NK-92 (cell line): ENCODE results near the gene P2RY2.
"Not testable (repeated sequence)": the region's sequence is repeated elsewhere in the genome, so short reads cannot be mapped to it uniquely, and the experiment has no call there.

Experiments used
- DNase-seq: peaks from one replicate; lab custom pipeline; 2025; ENCODE audit not compliant: unreplicated experiment; lab: John Stamatoyannopoulos, UW

P2RY2 gene

DNA sequence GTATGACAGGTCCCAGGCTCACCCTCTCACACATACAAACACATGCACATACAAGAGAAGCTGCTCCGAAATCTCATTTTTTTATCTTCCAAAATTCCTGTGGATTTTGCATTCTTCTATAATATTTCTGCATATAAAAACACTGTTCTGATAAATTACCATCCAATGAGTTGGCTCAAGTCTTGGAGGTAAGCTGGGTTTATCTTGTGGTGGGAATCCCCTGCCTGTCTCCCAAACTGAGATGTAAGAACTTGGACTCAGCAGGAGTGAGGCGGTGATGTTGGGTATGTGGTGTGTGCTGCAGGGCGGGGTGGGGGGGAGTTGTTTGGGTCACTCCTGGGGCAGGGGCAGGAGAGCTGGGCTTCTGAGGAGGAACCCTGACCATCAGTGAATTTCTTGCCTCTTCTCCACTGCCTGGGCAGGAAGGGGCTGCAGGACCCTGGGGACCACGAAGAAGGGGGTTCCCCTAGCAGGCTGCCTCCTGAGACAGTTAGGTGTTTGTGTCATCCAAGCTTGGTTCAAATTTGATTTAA is 47.3 kb downstream of the P2RY2 start:
- no peak for DNase-seq

DNA sequence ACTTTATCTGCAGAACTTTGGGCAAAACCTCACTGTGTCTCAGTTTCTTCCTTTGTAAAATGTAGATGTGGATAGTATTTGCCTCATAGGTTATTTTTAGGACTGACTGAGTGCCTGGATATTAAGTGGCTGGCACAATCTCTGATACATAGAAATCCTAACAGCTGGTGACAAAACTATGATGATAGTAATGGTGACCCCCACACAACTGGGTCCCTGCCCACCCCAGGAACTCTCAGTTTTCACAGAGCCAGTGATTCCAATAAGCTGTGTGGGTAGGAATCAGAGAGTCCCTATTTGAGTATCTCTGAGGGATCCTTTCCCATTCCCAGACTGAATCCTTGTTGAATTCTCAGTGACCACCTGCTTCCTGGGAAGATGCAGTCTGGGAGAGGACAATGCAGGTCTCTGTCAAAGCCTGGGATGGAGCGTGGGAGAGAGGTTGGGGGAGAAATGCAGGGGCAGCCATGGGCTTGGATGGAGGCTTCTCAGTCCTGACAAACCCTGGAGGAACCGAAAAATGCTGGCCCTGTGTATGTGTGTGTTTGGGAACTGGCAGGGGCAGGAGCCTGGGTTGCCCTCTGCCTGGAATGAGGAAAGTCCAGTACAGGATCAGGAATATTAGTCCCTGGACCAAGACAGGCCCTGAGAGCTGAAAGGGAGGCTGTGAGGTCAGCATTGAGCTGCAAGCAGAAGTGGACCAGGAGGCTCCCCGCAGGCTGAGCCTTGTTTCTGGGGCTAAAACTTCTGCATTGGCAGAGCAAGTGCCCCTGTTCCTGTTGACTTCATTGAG is 48.0 kb downstream of the P2RY2 start:
- DNase-seq: no peak

DNA sequence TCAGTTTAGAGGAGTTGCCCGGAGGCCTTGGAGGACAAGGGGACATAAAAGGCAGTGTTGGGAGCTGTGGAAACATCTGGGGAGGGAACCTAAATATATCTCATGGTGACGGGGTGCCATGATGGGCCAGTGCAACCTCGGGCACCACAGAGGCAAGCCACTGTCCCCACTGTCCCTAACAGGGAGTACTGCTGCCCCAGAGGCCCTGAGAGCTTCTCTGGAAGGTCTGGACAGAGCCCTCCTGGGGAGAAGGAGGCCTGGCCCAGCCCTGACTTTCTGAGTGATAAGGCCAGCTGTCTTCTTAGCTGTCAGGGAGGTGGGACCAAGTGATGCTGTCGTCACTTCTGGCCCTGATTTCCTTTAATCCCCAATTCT is 48.6 kb downstream of the P2RY2 start:
- DNase-seq: no peak

DNA sequence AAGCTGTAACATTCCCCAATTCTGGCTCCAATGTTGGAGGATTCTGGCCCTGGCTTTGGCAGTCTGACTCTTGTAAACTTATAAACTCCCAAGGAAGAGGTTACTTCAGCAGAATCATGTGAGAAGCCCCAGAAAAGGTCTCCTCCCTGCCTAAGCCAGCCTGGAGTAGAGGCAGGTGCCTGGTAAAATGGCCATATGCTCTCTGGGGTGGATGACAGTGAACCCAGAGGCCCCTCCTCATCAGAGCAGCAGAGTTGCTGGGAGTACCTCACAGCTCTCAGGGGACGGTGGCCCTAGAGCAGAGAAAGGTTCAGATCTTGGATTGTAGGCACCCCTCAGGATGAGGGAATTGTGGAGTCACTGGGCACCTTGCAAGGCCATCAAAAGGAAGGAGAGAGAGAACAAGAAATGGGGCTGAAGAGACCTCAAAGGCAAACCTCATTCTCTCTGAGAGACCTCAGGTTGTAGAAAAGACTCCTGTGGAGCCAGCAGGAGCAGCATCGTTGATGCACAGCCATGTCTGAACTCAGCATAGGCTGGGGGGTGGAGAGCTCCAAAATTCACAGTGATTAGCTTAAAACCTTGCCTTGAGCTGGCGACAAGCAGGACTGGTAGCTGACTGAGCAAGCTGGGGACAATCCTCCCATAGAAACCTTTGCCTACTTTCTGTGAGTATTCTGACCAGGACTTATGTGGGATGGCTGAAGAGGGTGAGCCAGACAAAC is 49.2 kb downstream of the P2RY2 start:
- no peak for DNase-seq

DNA sequence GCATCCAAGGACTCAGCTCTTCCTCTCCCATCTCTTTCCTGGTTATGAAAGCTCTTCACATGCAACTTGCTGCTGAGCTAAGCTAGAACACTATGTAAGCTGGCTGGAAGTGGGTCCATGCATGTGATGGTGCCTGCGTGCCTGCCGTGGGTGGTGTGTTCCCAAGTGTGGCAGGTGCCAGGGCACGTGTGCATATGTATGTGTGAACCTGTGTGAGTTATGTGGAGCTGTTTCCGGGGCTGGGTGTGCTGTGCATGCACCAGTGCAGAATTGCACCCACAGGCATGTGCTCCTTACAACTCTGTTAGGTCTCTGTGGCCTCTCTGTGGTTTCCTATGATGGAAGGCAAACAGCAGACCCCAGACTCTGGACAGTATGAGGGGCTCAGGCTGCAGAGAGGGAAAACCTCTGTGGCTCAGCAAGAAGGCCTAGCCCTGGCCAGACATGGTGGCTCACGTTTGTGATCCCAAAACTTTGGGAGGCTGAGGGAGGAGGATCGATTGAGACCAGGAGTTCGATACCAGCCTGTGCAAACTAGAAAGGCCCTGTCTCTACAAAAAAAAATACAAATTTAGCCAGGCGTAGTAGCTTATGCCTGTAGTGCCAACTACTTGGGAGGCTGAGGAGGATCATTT is 49.9 kb downstream of the P2RY2 start:
- no peak for DNase-seq

DNA sequence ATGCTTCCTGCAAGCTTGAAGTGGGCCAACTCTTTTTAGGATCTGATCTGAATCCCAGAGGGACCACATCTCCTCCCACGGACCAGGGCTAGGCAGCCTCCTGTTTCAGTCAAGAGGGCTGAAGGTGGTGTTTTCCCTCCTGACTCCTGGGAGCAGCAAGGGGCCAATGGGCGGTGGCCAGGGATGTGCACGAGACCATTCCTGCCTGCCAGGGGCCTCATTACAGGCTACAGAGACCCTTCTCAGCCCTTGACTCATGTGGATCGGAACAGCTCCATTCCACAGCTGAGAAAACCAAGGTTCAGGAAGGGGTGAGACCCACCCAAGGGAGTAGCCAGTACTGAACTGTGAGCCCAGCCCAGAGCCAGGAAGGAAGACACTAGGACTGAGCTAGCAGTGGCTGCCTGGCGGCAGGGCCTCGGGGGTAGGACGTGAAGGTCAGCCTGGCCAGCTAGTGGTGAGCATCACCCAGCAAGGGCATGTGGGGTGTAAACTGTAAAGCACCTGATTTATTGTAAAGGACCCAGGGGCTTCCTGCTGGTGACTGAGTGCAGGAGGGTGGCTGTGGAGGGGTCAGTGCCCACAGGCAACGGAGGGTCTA is 50.7 kb downstream of the P2RY2 start:
- no peak for DNase-seq

DNA sequence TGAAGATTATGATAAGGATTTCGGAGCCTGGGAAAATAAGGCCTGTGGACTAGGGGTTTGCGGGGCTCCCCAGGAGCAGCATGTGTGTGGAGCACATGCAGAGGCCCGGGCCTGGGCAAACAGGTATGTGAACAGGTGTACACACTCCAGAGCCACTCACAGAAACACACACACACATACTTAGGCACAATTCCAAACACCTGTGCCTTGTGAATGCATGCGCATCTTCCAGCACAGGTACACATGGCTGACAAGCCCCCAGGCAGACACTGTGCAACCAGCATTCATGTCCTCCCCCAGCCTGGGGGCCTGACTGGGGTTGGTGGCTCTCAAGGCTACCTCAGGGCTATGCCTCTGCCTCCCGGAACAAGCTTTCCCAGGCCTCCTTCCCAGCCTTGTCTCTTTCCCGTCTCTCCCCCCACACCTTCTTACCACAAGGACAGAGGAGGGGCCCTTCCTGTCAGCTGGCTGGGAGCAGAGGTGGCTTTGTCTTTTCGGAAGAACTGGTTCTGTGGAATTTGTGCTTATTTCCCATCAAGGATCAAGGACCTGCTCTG is 51.5 kb downstream of the P2RY2 start:
- no peak for DNase-seq

DNA sequence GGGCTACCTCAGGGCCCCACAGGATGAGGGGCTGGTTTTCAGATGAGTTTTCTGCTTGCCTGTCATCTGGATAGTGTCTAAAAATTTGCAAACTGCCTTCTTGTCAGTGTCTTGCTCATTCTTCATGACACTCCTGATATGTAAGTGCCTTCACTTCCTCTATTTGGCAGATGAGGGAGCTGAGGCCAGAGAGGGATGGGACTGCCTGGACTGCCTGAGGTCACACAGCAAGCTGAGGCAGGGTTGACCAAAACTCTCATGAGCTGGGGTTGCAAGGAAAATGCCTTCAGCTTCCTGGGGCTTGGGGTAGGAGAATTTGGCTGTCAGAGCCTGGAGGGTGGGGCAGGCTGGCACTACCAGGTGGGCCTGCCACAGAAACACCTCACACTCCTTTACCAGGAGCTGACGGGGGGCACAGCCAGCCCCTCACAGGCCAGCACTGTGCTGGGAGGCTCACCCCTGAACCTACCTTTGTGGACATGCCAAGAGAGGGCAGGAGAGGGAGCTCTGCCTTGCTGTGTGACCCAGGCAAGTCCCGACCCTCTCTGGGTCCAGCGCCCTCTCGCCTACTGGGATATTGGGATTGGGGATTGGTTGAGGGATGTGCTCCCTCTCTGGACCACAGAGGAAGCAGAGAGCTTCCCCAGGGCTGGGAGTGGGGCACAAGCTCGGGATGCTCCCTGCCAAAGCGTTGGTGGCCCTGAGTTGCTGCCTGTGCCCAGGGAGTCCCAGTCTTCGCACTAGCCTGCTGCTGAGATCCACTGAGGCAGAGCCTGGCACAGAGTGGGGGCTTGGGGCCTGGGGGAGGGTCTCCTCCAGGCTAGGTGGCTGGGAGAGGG is 52.2 kb downstream of the P2RY2 start:
- no peak for DNase-seq

DNA sequence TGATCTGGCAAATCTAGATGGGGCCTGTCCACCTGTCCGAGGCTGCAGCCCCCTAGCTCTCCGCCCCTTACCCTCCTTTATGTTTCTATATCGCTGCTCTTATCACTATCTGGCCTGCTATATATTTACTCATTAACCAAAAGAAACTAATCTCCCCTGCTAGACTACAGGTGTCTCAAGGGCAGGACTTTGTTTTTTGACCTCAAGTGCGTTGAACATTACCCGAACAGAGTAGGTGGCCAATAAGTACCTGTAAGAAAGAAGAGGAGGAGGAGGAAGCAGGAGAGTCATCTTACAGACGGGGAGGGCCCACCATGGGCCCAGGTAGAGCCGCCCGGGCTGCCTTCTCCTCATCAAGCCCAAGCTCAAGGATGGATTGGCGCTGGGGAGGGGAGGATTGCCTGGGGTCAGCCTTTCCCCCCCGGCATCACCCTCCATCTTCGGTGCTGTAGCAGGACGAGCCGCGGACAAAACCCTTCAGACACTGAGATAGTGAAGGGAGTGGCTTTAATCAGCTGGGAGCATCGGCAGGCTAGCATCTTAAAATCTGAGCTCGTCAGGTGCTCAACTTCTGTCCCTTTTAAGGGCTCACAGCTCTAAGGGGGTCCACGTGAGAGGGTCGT is 52.9 kb downstream of the P2RY2 start:
- no peak for DNase-seq

DNA sequence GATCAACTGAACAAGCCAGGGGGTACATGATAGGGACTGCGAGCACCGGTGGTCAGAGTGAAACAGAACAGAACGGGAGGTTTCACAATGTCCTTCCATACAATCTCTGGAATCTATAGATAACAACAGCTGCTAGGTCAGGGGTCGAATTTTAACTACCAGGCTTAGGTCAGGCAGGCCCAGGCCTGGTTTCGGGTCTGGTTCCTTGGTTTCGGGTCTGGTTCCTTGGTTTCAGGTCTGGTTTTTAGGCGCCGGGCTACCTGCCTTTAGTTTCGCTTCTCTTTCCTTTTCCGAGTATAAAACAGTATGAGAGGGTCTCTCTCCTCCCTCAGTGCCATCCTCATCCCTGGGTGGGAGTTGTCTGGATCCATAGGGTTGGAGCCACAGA is 53.4 kb downstream of the P2RY2 start:
- DNase-seq: not testable (repeated sequence)

DNA sequence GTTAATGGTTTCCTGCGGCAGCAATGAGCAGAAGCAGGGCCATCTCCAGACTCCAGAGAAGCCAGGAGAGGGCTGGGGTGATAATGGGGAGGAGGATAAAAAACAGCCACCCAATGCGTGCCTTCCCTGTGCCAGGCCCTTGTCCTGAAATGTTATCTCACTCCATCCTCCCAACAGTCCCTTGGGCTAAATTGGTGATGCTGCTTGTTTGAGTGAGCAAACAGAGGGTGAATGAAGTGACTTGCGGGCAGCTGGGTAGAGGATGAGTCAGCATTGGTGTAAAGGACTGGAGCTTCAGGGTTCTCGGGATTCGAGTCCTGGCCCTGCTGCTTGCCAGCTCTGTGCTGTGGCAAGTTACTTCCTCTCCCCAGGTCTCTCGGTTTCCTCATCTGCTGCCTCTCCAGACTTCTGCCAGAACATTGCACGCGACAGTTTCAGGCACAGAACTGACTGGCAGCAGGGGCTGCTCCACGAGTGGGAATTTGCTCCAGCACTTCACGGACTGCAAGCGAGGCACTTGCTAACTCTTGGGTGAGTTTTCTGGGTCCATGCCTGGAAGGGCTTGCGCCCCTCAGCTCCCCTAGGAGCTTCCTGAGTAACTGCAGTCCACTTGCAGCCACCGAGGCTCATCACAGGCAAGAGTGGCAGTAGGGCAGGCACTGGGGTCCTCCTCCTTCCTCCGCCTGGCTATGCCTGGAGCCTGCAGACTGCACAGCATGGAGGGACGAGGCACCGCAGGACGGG is 54.0 kb downstream of the P2RY2 start, which contains the start of gene P2RY6:
TSS of gene P2RY6 (plus strand) at position 403 of the 744 bp plus-strand sequence. CDS start 24,181 bp downstream, outside the sequence.
- no peak for DNase-seq

DNA sequence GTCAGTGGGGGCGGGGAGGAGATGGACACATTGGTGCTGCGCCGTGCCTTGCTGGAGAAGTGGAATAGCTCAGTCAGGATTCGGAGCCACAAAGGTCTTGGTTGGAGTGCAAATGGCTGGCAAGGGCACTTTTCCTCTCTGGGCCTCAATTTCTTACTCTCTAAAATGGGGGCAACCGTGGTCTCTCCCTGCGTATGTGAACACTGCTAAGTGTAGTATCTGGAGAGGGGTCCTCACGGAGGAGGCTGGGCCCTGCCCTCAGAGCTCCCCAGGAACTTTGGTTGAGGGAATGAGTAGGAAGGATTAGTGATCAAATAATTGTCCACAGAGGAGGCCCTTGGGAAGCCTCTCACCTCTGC is 54.6 kb downstream of the P2RY2 start:
- no peak for DNase-seq

DNA sequence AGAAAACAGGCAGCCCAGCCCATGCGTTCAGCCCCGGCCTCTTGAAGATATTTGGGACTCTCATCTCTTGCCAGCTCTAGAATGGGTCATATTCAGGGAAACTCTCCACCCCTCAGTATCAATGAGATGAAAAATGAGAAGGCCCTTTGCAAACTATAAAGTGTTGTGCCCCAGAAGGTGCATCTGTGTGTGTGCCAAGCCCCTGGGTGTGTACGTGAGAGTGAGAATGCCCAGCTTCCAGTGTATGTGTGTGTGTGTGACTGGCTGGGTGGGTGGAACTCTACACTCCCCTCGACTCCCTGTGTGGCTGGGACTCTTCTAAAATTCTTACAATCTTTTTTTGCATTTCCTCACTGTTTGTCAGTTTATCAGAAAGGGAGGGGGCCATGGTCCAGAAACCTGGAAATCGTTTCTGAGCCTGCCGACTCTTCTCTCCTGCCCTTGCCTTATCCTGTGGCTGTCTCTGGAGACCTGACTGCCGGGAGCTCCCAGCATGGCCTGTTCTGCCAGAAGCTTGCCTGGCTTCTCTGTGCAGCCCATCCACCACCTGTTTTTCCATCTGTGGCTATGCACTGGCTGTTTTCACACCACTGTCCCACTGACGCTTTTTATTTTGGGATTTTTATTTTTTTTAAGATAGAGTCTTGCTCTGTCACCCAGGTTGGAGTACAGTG is 55.3 kb downstream of the P2RY2 start:
- no peak for DNase-seq

DNA sequence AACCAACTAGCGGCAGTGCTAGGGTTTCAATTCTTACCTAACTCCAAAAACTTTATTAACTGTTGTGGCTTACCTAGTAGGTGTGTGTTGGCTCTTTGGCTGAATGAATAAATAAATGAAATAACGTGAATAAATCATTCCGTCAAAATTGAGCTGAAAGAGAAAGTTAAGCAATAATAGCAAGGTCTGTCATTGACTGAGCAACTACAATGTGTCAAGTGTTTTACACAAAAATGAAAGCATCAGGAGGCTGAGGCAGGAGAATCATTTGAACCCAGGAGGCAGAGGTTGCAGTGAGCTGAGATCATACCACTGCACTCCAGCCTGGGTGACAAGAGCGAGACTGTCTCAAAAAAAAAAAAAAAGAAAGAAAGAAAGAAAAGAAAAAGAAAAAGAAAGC is 56.1 kb downstream of the P2RY2 start:
- not testable (repeated sequence) for DNase-seq

DNA sequence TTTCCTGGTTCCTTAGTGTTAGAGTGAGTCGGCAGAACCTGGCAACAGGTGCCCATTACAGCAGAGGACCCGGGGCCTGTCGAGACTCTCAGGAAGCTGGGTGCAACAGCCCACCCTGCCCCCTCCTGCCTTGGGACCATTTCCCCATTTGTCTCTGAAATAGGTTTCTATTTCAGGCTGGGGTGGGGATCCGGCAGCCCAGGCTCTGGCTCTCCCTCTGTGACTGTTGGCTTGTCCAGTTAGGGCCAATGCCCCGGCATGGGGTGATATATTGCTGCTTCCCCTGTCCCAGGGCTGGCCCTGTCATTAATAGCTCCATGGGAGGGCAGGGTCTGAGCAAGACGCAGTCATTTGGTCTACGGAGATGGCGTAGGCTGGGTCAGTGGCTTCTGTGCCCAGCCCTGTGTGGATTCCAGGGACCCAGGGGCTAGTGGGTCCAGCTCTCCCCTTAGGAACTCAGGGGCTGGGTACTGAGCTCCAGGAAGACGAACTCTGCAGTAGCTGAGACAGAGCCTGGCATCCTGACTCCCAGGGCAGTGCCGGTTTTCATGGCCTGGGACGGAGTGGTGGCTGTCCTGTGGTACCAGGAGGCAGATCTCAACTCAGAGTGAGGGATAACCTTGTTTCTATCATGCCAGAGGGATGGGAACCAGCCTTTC is 56.8 kb downstream of the P2RY2 start:
- DNase-seq: no peak

DNA sequence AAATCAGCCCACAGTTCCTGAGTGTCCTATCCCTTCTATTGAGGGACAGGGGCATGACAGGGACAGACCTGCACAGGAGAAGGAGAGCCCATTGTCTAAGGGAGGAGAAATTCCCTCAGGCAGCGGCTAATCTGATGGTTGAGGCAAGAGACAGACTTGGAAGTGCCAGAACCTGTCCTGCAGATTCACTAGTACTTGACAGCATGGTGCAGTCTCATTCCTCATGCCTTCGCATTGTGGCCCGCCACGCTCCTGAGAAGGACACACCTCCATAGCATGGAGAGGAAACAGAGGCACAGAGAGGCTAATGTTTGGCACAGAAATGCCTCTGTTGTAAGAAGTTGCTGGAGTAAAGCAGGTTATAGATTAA is 57.3 kb downstream of the P2RY2 start:
- DNase-seq: no peak

DNA sequence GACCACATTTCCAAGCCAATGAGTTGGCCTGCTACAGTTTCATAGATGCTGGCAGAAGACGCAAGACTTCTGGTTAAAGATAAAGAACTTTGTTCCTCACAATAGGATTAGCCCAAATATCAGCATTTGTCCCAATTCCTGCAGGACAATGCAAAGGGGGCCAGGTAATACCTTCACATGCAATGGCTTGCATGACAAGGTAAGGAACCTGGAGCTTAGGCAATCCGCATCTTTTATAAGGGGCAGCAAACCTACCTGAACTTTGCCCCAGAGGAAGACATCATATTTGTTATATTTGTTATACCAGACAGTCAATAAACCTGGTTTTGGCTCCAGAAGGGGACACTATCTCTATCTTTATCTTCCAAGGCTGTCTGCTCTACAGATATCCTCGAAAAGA is 59.4 kb downstream of the P2RY2 start:
- DNase-seq: no peak

DNA sequence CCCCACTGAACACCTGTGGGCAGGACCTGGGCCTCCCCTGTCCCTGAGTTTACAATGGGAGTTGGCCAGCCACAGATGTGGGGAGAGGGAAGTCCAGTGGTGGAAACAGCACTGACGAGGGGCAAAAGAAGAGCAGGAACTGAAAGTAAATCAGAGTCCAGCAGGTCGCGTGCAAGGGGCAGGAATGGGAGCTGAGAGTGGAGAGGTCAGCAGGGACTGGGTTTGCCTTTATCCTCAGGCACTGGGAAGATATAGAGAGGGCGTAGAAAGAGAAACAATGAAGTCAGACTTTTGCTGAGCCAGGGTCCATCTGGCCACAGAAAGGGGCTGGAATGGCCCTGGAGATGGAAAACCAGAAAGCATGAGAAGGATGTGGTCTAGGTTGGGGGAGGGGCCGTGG is 62.5 kb downstream of the P2RY2 start:
- DNase-seq: no peak
